Left cardiac atrium (tissue), 4 donors: Measurements from ENCODE around the gene PRR3. TPM values are rescaled to one million over a fixed set of nuclear protein-coding genes. Genes with fewer than 3 reads are reported as not detected.
"Not testable (repeated sequence)": the region's sequence is repeated elsewhere in the genome, so short reads cannot be mapped to it uniquely, and the experiment has no call there.

Experiments
- ATAC-seq, 2 donors: fragments of 200-7000 bp; cut with Tn5 transposase; one replicate each; pipeline ENCODE4 v1.9.1; 2020; ENCODE audit warnings: mild to moderate bottlenecking in 2 of 2, moderate library complexity in 2 of 2
- DNase-seq: peaks from one replicate; pipeline ENCODE4 v3.0.0-alpha.2; 2020
- intact Hi-C, 2 donors: fragments of 100-400 bp; cut with DNase I; formaldehyde crosslinking; loops; one replicate each; pipeline versions ENCODE4 v1.14.1 to v1.15.1; 2022 to 2023
- long read RNA-seq: library from polyadenylated mRNA; unstranded; transcript quantifications from one replicate; pipeline ENCODE4 v2.0.0, GENCODE V29; 2021
- total RNA-seq, 2 donors: library from RNA; stranded (reverse); fragmentation: NEBNext Ultra II Directional; extraction: Animal tissue kit (Norgen Biotek cat#: 25700); gene quantifications; one replicate each; pipeline ENCODE4 v1.2.1, GENCODE V29; 2021
- donor health status: DM: no; HTN: yes; CAD: no.
- donor health status: DM: no; HTN: yes; CAD: no; lungs with severe emphysema.
- donor health status: DM: yes; HTN: yes; CAD: no.
- donor health status: Dilated cardiomyopathy.

Gene PRR3, protein sequence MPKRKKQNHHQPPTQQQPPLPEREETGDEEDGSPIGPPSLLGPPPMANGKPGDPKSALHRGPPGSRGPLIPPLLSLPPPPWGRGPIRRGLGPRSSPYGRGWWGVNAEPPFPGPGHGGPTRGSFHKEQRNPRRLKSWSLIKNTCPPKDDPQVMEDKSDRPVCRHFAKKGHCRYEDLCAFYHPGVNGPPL
- total RNA-seq, result 1 to 10 TPM; 4.6 to 5.4 TPM
- long read RNA-seq, result 0 reads

DNA sequence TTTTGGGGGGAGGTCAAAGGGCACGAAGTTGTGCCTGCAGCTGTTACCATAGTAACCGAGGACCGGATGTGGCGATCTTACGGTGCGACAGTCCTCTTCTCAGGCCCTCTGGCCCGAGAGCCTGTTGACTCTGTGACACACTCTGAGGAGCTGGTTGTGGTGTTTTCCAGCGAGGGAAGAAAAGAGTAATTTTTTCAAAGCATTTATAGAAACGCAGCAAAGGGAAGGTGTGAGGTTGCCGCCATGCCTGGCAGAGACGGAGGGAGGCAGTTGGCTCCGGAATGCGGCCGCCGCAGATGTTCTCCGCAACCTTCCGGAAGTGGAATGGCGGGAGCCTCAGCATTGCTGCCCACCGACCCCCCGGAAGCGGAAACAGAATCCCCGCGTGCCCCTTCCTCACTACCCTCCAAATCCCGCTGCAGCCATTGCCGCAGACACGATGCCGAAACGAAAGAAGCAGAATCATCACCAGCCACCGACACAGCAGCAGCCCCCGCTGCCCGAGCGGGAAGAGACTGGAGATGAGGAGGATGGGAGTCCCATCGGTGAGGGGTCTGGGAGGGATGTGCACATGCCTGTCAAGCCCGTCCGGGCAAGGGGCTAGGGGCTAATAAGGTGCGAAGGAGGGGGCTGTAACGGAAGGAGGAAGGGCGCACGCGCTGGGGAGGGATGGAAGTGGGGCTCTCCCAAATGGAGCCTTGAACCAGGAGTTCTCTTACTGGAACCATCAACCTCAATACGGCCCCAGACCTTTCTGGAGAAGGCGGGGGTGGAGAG lies at the start of gene PRR3:
TSS of gene PRR3 (plus strand) at position 390 of the 777 bp plus-strand sequence. CDS start at position 440, 50 bp downstream.
- peak; percentile 82 to 84 for ATAC-seq
- intact Hi-C loops, result no loop called here
- peak; percentile 89 for DNase-seq

DNA sequence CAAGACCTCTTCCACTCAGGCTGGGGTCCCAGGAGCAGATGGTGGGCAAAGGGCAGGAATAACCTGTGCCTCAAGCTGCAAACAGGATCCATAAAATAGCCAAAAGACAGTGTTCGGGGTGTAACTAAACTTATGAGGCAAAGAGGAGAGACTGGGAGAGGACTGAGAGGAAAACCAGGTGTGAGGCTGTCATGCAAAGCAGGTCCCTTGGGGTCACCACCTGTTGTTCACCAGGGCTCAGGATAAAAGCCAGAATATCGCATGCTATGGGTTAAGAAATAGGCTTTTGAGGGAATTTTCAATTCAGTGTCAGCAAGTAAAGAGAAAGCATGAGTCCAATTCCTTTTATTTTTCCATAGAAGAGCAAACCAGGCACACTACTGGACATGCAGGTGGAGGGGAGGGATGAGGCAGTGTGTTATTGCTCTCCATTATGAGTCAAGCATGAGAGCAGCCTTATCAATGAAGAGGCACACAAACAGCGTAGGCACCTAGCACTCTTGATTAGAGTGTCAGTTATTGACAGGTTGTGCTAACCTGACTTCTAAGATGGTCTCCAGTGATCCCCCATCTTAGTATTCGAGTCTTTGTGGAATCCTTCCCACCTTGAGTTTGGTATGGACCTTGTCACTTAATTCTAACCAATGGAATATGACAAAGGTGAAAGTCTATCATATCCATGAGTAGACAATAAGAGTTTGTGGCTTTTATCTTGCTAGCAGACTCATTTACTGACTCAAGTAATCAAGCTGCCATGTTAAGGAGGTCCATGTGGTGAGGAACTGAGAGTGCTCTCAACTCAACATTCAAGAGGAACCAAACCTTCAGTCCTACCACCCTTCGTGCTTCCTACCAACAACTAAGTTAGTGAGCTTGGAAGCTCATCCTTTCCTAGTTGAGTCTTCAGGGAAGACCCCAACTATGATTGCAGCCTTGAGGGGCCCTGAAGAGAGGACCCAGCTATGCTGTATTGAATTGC lies 49.0 kb upstream of the PRR3 start:
- intact Hi-C loops, result no loop called here
- DNase-seq, result no peak

DNA sequence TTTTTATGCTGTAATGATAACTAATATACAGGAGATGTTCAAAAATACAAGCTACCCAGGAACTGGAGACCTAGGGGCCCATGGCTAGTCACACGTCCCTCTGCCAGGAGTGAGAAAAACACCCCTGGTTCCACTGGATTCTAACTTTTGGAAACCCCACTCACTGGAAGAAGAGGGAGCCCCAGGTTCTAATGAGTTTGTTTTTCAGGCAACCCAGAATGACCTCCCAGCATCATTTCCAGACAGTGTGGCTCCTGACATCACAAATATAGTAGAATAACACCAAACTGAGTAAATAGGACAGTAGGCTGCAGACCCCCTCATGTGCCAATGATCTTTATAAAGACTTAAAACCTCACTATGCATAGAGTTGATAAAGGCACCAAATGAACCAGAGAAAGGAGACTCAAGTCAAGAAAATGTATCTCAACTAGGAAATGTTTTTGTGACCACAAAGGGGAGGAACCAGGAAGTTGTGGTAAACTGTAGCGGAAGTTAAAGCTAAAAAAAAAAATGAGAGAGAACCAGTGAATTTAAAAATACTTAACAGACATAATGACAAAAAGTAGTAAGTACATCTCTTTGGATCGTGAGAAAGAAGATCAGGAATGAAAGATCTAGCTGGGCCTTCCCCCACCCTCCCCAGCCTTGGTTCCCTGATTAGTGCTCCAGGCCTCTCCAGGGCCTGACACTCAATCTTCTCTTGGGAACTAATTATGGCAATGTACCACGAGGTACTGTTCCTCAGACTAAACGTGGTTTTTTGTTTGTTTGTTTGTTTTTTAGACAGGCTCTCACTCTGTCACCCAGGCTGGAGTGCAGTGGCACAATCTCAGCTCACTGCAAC lies 48.0 kb upstream of the PRR3 start:
- peak in 1 of 2 donors; percentile 23 for ATAC-seq
- intact Hi-C loops, result no loop called here
- DNase-seq, result no peak

More for the DNA sequence above, 49.0 kb upstream of the PRR3 start:
- ATAC-seq, result no peak

DNA sequence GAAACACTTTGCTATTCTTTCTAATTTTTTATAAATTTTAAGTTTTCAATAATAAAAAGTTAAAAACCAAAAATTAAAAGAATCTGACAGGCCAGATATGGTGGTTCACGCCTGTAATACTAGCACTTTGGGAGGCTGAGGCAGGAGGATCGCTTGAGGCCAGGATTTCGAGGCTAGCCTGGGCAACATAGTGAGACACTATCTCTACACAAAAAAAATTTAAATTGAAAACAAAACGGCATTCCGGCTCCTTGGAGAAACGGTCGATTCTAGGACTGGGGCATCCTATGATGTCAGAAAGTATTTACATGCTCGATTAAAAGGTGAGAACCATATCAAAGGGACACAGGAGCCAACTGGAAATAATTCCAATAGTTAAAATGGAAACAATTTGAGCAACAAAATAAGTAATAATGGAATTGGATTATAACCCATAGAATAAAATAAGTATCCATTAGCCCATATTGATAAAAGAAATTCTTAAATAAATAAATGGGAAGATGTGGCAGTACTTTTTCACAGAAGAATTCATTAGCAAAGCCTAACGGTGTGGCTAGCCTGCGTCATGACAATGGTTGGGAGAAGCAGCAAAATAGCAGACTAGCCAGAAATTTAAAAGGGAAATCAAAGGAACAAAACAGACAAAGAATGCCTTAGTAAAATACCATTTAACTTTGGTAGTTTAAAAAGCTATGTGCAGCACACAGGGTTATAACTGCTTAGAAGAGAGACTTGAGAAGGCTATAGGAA lies 46.5 kb upstream of the PRR3 start:
- no peak for DNase-seq
- intact Hi-C loops, result no loop called here
- ATAC-seq, result no peak

DNA sequence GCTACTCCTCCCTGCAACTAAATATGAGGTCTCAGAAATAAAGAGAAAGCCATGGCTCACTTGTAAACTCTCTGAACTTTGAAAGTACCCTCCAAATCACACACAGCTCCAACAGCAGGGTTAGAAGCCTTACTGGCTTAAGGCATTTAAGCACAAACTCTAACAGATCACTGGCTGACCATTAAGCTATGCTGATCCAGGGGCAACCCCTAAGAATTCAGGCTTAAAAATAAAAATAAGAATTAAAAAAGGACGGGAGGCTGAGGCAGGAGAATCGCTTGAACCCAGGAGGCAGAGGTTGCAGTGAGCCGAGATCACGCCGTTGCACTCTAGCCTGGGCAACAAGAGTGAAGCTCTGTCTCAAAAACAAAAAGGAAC lies 45.9 kb upstream of the PRR3 start:
- DNase-seq, result no peak
- ATAC-seq, result no peak
- intact Hi-C loops, result no loop called here

DNA sequence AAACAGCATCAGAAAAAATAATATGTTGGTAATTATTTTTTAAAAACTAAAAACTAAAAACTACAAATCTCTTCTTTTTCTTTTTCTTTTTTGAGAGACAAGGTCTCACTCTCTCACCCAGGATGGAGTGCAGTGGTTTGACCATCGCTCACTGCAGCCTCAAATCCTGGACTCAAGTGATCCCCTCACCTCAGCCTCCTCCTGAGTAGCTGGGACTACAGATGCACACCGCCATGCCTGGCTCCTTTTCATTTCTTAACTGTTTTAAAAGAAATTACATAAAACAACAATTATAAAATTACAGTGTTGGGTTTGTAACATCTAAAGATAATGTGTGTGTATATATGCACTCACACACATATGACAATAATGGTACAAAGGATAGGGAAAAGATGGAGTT lies 43.6 kb upstream of the PRR3 start:
- no peak for ATAC-seq
- DNase-seq, result no peak
- intact Hi-C loops, result no loop called here

DNA sequence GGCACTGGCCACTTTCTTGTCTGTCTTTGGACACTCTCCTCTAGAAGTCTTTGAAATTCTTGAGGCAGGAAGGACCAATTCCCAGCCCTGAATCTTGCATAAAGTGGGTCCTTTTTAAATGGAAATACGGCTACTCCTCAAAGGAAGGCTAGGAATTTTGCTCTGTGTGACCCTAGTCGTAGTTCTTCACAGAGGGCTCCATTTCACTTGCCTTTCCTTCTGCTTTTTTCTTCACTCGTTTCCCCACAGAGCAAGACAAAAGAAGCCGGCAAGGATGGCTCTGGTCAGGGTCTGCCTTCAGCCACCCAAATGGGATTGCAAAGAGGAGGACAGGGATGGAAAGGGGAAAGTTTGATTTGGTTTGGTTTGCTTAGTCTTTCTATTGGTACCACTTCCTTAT lies 42.0 kb upstream of the PRR3 start:
- no peak for ATAC-seq
- no peak for DNase-seq
- intact Hi-C loops, result no loop called here

DNA sequence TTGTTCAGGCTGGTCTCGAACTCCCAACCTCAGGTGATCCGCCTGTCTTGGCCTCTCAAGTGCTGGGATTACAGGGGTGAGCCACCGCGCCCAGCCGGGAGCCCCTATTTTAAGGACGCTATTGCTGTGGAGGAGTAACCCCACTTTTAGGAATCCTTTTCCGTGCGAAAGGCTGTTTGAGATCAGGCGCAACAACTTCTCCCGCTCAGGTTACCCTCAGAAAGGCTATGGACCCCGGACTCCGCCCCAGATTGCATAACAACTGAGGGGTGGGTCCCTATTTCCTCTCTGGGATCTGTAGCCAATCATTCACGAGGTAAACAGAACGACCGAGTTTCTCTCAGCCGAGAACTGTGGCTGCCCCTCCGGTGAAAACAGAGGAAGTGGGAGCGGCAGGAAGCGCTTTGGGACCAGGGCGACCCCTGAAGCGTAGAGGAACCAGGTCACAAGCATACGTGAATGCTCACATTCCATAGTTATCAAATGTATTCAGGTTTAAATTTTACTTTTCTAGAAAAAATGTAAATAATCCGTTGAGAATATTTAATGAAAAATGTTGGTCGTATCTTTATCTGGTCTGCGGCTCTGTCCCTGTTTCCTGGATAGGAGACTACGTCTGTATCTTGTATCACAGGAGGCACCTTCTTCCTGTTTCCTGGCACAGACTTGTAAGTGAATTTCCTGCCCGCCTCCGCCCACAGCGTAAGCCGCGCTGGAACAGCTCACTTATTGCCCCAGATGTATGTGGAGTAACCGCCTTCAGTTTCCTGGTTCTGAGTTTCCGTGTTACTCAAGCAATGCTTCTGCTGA lies 40.9 kb upstream of the PRR3 start:
- ATAC-seq (peak; percentile 97 to 98), DNase-seq (peak; percentile 92)
- intact Hi-C loops, result no loop called here

DNA sequence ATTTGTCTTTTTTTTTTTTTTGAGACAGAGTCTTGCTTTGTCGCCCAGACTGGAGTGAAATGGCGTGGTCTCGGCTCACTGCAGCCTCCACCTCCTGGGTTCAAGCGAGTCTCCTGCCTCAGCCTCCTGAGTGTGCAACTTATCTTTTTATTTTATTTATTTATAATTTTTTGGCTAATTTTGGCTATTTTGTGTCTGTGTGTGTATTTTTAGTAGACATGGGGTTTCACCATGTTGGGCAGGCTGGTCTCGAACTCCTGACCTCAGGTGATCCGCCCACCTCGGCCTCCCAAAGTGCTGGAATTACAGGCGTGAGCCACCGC lies 40.4 kb upstream of the PRR3 start:
- ATAC-seq, intact Hi-C loops, DNase-seq: not testable (repeated sequence)

DNA sequence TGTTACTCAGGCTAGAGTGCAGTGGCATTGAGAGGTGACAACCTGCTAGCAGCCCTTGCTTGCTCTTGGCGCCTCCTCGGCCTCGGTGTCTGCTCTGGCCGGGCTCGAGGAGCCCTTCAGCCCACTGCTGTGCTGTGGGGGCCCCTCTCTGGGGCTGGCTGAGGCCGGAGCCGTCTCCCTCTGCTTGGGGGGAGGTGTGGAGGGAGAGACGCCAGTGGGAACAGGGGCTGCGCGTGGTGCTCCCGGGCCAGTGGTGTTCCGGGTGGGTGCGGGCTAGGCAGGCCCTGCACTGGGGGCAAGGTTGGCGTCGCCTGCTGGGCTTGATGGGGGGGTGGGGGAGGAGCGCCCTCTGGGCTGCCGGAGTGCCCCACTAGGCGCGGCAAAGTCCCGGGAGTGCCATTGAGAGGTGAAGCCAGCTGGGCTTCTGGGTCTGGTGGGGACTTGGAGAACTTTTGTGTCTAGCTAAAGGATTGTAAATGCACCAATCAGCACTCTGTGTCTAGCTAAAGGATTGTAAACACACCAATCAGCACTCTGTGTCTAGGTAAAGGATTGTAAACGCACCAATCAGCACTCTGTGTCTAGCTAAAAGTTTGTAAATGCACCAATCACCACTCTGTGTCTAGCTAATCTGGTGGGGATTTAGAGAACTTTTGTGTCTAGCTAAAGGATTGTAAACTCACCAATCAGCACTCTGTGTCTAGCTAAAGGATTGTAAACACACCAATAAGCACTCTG lies 39.2 kb upstream of the PRR3 start:
- DNase-seq, ATAC-seq: not testable (repeated sequence)

DNA sequence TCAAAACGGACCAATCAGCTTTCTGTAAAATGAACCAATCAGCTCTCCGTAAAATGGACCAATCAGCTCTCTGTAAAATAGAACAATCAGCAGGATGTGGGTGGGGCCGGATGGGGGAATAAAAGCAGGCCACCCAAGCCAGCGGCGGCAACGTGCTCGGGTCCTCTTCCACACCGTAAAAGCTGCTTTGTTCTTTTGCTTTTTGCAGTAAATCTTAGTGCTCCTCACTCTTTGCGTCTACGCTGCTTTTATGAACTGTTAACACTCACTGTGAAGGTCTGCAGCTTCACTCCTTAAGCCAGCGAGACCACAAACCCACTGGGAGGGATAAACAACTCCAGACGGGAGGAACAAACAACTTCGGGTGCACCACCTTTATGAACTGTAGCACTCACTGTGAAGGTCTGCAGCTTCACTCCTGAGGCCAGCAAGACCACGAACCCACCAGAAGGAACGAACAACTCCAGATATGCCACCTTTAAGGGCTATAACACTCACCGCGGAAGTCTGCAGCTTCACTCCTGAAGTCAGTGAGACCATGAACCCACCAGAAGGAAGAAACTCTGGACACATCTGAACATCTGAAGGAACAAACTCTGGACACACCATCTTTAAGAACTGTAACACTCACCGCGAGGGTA lies 38.5 kb upstream of the PRR3 start:
- intact Hi-C loops, ATAC-seq, DNase-seq: not testable (repeated sequence)

More for the DNA sequence above, 39.2 kb upstream of the PRR3 start:
- intact Hi-C loops, result not testable (repeated sequence)

DNA sequence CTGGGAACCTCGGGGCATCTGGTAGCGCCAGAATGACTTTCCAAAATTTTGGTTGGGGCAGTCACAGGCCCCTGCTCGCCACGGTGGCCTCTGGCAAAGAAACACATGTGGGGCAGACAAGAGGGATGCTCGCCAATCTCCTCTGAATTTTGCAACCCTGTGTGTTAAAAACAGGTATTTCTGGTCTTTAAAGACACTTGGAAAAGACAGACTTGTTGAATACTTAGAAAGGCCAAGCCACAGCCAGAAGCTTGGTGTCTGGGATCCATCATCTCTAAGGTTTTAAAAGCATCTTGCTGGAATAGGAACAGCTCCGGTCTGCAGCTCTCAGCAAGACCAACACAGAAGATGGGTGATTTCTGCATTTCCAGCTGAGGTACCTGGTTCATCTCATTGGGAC lies 36.6 kb upstream of the PRR3 start:
- no peak for ATAC-seq
- intact Hi-C loops, result no loop called here

DNA sequence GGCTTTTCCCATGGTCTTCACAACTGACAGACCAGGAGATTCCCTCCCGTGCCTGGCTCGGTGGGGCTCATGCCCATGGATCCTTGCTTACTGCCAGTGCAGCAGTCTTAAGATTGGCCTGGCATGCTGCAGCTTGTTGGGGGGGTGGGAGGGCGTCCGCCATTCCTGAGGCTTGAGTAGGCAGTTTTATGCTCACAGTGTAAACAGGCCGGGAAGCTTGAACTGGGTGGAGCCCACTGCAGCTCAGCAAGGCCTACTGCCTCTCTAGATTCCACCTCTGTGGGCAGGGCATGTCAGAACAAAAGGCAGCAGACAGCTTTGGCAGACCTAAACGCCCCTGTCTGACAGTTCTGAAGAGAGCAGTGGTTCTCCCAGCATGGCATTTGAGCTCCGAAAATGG lies 36.0 kb upstream of the PRR3 start:
- intact Hi-C loops, ATAC-seq: not testable (repeated sequence)
- peak; percentile 33 for DNase-seq

More for the DNA sequence above, 36.6 kb upstream of the PRR3 start:
- DNase-seq, result no peak

DNA sequence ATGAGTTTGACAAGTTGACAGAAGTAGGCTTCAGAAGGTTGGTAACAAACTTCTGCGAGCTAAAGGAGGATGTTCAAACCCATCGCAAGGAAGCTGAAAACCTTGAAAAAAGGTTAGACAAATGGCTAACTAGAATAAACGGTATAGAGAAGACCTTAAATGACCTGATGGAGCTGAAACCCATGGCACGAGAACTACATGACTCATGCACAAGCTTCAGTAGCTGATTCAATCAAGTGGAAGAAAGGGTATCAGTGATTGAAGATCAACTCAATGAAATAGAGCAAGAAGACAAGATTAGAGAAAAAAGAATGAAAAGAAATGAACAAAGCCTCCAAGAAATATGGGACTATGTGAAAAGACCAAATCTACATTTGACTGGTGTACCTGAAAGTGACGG lies 35.1 kb upstream of the PRR3 start:
- ATAC-seq, DNase-seq, intact Hi-C loops: not testable (repeated sequence)

DNA sequence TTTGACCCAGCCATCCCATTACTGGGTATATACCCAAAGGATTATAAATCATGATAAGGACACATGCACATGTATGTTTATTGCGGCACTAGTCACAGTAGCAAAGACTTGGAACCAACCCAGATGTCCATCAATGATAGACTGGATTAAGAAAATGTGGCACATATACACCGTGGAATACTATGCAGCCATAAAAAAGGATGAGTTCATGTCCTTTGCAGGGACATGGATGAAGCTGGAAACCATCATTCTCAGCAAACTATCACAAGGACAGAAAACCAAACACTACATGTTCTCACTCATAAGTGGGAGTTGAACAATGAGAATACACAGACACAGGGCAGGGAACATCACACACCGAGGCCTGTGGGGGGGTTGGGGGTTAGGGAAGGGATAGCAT lies 30.7 kb upstream of the PRR3 start:
- ATAC-seq, intact Hi-C loops, DNase-seq: not testable (repeated sequence)

DNA sequence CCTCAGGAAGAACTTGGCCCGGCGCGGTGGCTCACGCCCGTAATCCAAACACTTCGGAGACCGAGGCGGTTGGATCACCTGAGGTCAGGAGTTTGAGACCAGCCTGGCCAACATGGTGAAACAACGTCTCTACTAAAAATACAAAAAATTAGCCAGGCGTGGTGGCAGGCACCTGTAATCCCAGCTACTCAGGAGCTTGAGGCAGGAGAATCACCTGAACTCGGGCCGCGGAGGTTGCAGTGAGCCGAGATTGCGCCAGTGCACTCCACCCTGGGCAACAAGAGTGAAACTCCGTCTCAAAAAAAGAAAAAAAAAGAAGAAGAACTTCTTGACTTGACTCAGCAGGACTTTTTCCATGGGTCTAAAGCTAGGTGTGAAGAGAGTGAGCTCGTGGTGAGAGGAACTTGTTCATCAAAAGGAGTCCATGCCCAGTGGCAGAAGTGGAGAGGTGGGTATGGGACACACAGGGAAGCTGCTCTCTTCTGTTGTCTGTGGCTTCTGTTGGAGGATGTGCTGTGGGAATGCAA lies 27.7 kb upstream of the PRR3 start:
- intact Hi-C loops, DNase-seq, ATAC-seq: not testable (repeated sequence)
